Epithelial cell of prostate (primary cell): ENCODE results near the gene BHLHE23.

Source experiments
- DNase-seq: peaks from one replicate; pipeline ENCODE4 v3.0.0-alpha.2; 2011; ENCODE audit warnings: low read depth, low spot score
- H3K27ac ChIP-seq: fragments of 450-650 bp; 2 replicates; pipeline ENCODE4 v1.5.1; 2017; ENCODE audit warnings: mild to moderate bottlenecking

The BHLHE23 gene

DNA sequence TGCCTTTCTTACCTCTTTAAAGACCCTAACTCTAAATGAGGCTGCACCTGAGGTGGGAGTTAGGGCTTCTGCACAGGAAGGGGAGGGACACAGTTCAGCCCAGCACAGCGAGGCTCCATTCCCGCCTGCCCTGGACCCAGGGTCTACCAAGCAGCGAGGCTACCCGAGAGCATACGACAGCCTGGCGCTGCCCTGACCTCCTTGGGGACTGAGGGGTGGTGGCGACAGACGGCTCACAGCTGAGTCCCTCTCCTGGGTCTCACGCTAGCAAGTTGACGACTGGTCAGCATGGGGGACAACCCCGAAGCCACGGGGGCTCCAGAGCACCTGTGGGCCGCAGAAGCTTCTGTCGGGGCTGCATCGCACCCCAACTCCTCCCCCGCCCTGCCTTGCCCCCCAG lies 29.9 kb downstream of the BHLHE23 start:
- DNase-seq: no peak
- H3K27ac ChIP-seq: no peak overlapping the region

DNA sequence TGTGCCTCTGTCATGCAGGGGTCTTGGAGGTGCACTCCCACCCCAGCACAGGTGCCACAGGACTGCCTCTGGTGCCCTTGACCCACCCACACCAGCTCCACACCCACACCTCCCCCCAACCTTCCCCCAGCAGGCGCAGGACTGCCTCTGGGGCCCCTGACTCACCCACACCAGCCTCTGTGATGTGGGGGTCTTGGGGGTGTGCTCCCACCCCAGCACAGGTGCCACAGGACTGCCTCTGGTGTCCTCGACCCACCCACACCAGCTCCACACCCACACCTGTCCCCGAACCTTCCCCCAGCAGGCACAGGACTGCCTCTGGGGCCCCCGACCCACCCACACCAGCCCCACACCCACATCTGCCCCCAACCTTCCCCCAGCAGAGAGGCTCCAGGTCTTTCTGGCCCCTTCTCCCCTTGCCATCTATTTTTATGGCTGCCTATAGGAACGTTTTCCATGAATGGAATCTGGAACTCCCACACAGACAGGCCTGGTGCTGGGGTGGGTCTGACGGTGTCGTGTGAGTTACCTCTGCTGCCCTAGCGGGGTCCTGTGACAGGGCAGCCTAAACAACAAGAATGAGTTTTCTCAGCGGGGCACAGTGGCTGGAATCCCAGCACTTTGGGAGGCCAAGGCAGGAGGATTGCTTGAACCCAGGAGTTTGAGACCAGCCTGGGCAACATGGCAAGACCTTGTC lies 30.8 kb downstream of the BHLHE23 start:
- no peak overlapping the region for H3K27ac ChIP-seq

DNA sequence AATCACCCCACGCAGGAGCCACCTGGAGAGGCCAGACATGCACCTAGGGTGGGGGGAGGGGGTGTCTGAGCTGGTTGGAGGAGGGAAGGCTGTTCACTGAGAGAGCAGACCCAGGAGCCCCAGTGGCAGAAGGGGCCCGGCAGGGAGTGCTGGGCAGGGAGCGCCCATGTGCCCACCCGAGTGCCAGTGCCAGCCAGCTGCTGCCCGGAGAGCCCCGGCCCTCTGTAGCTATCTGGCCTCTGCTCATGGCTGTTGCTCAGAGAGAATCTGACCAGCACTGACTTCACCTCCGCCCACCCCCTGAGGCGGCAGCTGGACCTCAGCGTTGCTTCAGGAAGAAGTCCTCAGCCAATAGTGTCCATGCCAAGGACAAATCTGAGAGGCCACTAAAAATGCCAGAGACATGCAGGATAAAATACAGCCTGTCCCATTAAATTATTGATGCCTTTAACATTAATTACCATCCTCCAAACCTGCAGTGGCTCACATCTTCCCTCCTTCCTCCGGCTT lies 31.5 kb downstream of the BHLHE23 start:
- DNase-seq: no peak
- H3K27ac ChIP-seq: no peak overlapping the region

More for the DNA sequence above, 30.8 kb downstream of the BHLHE23 start:
- no peak for DNase-seq

DNA sequence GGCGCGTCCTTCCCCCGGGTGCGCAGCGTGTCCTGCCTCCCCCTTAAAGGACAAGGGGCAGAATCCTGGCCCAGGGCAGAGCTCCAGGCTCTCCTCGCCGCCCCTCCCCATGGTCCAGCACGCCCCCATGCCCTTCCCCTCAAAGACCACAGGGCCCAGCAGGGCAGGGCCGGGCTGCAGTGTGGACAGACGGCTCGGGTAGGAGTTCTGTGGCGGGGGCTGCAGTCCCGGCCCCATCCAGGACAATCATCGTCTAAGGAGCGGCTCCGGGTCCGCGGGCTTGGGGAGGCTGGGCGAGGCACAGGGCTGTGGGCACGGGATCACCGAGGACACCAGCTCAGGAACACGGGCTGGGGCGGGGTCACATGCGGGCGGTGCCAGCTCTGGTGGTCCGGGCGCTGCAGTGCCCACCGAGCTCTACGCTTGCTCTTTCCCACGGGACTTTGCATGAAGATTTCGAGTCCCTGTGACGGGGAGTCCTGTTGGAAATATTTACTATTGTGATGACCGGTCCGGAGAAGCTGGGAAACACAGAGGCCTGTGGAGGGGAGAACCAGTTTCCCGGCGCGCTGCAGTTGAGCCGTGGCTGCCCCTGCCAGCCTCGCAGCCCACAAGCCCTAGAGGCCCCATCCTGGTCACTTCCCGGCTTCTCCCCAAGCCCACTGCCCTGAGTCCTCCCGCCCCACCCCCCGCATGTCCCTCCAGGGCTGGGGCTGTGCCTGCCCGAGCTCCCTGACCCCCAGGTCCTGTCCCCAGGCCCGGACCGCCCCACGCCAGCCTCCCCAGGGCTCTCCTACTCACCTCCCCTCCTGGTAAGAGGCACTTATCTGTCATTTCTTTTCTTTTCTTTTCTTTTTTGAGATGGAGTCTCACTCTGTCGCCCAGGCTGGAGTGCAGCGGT lies 33.7 kb downstream of the BHLHE23 start:
- no peak overlapping the region for H3K27ac ChIP-seq
- no peak for DNase-seq

DNA sequence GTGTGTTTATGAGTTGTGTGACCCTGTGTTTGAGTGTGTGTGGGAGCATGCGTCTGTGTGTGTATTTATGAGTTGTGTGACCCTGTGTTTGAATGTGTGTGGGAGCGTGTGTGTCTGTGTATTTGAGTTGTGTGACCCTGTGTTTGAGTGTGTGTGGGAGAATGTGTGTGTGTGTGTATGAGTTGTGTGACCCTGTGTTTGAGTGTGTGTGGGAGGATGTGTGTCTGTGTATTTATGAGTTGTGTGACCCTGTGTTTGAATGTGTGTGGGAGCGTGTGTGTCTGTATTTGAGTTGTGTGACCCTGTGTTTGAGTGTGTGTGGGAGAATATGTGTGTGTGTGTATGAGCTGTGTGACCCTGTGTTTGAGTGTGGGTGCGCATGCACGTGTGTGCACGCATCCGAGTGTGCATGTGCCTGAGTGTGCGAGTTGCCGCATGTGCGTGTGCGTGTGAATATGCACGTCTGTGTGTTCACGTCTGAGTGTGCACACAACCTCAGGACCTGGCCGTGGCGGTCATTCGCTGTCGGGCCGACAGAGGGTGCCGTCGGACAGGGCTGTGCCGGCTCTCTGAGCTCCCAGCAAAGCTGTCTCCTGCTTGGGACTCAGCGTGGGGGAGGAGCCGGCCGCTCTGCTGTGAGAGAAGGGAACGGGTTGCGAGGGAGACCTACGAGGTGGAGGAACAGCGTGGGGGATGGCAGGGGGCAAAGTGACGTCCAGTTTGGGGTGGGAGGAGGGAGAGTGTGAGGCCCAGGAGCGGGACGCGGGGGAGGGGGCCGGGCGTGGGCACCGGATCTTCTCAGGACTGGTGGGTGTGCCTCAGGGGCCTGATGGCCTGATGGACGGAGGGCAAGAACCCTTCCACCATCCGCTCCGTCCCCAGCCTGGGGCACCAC lies 34.6 kb downstream of the BHLHE23 start:
- H3K27ac ChIP-seq: no peak overlapping the region
- DNase-seq: peak; percentile 10

DNA sequence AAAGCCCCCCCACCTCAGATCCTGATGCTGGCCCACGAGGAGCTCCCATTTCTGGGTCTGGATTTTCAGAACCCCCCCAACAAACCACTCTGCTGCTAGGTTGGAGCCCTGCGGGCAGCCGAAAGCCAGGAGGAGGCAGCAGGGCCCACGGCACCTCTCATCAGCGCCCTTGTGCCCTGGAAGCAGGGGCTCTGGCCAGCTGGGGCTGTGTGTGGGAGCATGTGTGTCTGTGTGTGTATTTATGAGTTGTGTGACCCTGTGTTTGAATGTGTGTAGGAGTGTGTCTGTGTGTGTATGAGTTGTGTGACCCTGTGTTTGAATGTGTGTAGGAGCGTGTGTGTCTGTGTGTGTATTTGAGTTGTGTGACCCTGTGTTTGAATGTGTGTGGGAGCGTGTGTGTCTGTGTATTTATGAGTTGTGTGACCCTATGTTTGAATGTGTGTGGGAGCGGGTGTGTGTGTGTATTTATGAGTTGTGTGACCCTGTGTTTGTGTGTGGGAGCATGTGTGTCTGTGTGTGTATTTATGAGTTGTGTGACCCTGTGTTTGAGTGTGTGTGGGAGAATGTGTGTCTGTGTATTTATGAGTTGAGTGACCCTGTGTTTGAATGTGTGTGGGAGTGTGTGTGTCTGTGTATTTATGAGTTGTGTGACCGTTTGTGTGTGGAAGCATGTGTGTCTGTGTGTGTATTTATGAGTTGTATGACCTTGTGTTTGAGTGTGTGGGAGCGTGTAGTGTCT lies 35.4 kb downstream of the BHLHE23 start:
- no peak for DNase-seq
- H3K27ac ChIP-seq: no peak overlapping the region

DNA sequence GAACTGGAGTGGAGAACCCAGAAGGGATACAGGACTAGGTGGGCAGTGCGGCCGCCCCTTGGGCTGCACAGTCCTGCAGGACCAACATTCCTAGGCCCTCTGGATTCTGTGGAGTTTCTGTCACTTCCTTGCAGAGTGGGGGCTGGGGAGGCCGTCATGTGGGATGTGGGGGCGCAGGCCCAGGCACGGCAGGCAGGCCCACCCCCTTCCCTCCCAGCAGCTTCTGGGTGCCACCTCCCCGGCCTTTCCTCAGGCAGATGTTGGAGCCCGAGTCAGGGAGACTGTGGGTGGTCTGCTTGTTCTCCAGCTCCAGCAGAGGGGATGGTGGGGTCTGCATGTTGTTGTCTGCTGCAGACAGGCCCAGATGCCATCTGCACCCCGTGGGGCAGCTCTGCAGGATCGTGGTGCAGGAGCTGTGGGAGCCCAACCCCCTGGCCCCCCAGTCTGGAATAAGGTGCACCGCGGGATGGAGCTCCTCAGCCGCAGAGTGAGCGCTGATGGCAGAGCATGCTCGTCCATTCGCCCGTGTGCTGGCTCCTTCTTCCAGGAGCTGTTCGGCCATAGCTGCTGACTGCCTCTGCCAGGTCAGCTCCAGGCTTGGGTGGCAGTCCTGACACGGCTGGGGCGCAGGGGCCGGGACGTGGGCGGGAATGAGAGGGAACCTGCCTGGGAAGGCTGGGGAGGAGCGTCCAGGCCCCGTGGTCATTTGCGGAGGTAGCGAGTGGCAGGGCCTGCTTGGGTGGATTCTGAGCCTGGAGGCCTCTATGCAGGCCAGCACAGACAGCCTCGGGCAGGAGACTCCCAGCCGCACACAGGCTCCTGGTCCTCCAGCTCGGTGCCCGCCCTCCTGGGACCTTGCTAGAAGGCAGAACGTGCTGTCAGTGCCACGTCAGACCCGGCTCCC lies 36.2 kb downstream of the BHLHE23 start:
- DNase-seq: no peak
- no peak overlapping the region for H3K27ac ChIP-seq

DNA sequence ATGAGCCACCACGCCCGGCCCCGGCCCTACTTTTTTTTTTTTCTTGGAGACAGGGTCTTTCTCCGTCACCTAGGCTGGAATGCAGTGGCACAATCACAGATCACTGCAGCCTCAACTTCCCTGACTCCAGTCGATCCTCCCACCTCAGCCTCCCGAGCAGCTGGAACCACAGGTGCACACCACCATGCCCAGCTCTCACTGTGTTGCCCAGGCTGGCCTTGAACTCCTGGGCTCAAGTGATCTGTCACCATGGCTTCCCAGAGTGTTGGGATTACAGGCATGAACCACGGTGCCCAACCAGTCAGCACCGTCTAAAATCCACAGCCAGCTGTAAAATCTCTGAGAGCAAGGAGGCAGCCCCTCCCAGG lies 36.8 kb downstream of the BHLHE23 start:
- H3K27ac ChIP-seq: no peak overlapping the region
- DNase-seq: no peak

DNA sequence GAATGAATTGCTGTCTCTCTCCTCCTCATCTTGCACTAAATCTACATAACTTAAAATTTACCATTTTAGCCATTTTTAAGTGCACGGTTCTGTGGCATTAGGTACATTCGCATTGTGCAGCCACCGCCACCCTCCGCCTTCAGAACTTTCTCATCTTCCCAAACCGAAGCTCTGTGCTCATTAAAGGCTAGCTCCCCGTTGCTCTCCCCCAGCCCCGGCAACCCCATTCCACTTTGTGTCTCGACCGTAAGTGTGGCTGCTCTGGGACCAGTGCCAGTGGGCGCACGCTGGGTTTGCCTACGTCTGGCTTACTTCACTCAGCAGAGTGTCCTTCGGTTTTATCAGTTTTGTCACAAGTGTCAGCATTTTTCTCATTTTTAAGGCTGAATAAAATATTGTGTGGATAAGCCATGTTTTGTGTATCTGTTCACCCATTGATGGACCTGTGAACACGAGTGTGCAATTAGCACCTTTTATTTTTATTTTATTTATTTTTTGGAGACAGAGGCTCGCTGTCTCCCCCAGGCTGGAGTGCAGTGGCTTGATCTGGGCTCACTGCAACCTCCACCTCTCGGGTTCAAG lies 37.5 kb downstream of the BHLHE23 start:
- H3K27ac ChIP-seq: no peak overlapping the region
- DNase-seq: no peak

DNA sequence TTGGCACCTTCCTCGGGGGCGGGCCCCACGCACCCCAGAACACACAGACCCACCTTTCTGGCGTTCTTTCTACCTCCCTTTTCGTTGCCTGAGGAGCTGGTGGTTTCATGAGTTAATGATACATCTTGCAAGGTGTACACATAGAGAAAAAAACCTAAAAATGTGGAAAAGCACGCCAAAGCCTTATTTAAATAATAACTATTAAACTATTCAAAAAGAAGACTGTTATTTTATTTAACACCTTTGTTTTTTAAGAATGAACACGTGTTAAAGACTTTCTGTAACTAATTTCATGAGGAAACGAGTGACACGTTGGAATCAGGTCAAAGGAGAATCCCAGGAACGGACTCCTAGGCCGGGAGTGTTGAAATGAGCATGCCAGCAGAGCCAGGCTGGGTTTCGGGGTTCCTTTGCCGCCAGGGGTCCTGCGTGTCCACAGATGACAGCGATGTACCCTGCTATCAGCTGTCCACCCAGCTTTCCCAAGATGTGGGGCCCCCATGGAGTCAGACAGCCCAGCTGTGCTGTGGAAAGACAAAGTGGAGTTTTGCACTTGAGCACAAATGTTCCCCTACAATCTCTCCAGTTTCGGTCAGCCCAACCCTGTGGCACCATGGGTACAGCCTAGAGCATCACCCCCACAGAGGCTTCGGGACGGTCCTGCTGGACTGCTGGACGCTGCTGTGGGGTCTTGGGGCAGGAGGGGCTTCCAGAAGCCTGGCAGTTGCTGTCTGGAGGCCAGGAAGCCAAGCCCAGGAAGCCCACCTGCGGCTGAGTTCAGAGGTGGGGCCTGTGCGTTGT lies 38.2 kb downstream of the BHLHE23 start:
- DNase-seq: no peak

DNA sequence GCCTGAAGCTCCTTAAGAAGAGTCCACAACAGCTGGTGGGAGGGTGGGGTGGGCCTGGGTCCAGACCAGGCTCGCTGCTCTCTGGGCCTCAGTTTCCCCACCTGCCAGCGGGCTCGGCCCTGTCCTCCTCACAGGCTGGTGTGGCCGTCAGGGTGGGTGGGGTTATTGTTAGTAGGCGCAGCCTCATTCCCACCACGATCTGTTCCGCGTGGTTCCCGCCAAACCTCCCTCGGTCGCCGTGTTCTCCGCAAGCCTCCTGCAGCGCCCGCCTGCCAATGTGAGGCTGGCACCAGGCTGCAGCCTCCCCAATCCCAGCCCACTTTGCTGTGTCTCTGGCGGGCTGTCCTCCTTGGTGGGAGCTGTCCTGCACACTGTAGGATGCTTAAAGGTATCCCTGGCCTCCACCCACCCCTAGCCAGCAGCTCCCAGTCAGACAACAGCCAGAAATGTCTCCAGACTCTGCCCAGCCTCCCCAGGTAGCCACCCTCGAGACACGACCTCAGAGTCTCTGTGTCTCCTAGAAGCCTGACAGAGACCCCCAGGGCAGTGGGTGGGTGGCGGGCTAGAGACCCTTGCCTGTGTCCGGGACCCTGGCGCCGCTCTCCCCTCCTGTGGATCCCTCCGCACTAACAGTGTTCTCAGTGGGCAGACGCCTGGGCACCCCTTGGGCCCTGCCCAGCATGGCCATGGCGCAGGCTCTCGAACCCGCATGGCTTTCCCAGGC lies 39.0 kb downstream of the BHLHE23 start:
- DNase-seq: no peak
- no peak overlapping the region for H3K27ac ChIP-seq

More for the DNA sequence above, 38.2 kb downstream of the BHLHE23 start:
- H3K27ac ChIP-seq: no peak overlapping the region

DNA sequence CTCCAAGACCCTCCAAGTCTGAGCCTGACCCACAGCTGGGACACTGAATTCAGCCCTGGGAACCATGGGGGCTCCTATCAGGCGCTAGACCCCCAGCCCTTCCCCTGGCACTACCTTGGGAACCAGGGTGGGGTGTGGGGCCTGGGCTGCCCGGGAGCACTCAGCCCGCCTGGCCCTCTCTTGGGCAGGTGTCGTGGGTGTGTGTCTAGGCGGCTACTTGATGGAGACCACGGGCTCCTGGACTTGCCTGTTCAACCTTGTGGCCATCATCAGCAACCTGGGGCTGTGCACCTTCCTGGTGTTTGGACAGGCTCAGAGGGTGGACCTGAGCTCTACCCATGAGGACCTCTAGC lies 39.6 kb downstream of the BHLHE23 start:
- no peak overlapping the region for H3K27ac ChIP-seq
- DNase-seq: no peak

DNA sequence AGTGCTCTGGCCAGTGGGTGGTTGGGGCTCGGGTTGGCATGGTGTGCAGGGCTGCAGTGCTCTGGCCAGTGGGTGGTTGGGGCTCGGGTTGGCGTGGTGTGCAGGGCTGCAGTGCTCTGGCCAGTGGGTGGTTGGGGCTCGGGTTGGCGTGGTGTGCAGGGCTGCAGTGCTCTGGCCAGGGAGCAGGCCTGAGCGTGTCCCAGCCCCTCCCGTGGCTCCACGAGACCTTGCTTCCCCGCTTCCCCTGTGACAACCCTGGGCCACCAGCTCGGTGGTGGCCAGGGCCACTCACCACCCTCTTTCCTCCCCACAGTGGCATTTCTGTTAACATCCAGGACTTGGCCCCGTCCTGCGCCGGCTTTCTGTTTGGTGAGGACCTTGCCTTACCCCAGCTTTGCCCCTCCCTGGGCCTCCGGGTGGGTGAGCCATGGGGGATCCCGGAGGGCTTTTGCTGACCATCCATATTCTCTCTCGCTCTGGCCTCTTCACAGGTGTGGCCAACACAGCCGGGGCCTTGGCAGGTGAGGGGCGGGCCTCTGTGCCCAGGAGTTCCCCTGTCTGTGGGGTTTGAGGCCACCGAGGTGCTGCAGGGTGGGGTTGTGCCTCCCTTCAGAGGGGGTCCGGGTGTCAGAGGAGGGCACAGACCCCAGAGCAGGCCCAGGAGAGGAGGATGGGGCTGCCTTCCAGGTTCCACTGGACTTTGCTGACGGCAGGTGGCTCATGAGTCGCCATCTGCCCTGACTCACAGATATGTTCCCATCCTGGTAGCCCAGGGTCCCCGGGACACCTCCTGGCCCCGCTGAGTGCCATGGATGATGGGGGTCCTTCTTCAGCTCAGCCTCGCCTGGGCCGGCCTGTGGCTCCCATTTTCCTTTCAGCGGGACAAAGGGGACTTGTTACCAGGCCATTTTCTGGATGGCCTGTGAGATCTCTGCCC lies 40.3 kb downstream of the BHLHE23 start:
- no peak for DNase-seq
- no peak overlapping the region for H3K27ac ChIP-seq

DNA sequence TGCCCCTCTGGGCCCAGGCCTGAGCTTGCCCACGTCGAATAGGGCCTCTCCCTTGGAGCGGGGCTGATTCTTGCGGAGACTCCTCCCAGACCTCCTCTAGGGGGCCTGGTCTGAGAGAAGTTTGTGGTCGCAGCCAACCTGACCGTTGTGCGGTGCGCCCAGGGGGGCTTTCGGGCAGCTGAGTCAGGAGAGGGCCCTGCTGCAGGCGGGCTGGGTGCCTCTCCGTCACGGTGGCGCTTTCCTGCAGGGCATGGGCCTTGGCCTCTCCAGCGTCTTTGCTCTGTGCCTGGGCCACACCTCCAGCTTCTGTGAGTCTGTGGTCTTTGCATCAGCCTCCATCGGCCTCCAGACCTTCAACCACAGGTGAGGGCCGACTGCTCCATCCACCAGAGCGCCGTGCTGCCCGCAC lies 41.4 kb downstream of the BHLHE23 start:
- H3K27ac ChIP-seq: no peak overlapping the region
- no peak for DNase-seq

DNA sequence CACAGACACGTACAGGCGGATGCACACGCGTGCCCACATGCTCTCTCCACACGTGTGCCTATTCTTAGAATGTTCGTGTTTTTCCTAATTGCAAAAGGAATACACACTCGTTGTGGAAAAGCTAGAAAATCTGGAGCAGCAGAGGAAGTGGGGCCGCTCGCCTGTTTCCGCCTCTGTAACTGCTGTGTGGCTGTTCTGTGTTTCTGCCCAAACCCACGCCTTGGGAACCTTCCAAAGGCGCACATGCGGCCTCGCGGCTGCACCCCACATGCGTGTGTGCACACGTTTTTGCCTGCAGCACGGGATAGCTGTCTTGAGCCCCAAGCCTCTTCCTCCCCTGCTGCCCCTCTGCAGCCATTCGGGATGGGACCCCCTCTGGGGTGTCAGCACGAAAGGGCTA lies 42.1 kb downstream of the BHLHE23 start:
- H3K27ac ChIP-seq: no peak overlapping the region
- no peak for DNase-seq
